ENCODE data around the gene RPL19.
A peak's percentile ranks its signal among the peaks of the same experiment; 100 is the strongest.
"Not testable (repeated sequence)": the region's sequence is repeated elsewhere in the genome, so short reads cannot be mapped to it uniquely, and the experiment has no call there.

Gene RPL19

DNA sequence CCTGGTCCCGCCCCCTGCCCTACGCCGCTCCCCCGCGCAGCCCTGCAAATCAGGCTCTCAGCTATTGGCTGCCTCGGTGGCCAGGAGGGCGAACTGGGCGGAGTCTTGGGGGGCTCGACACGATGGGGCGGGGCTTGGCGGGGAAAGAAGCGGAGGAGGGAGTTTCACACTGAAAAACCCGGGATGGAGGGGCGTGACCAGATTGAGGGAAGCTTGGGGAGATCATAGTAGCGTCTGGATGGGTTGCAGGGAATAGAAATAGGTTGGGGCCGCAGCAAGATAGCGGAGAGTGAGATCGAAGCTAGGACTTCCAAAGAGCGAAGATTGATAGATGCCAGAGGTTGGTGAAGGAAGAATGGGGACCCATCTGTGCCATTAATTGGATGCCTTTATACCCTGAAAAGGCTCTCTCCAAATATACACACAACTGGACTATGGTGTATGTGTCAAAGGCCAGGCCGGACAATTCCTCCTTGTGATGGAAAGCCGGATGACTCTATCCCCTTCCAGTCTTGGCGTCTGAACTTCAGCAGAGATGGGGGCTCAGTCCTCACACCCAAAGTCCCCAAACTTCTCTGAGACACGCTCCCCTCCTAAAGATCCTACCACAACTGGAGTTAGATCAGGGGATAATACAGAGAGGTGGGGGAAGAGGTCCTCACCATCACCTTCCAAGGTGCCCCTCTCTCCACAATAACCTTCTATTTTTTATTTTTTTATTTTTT lies 26.0 kb downstream of the RPL19 start:
- peak; percentile 91 for DNase-seq

DNA sequence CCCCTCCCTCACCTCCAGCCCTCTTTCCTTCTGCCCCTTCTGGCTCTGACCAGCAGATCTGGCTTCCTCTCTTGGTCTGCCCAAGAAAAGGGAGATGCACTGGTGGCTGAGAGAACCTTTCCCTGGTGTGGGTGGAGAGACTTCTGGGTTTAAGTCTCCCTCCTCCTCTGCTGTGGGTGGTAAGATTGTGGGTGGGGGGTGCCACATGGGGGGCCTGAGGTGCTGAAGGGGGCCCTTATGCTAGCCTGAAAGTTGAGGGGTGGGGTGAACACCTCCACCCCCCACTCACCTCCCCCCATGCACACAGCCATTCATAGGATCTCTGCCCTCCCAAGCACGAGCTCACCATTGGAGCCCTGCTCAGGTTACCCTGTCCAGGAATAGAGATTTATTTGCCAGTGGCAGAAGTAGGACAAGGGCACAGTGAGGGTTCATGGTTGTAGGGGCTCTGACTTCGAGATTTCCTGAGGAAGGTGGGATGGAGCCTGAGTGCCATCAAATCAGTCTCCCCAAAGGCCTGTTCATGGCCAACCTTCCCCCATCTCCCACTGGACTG lies 27.4 kb downstream of the RPL19 start:
- DNase-seq = no peak

DNA sequence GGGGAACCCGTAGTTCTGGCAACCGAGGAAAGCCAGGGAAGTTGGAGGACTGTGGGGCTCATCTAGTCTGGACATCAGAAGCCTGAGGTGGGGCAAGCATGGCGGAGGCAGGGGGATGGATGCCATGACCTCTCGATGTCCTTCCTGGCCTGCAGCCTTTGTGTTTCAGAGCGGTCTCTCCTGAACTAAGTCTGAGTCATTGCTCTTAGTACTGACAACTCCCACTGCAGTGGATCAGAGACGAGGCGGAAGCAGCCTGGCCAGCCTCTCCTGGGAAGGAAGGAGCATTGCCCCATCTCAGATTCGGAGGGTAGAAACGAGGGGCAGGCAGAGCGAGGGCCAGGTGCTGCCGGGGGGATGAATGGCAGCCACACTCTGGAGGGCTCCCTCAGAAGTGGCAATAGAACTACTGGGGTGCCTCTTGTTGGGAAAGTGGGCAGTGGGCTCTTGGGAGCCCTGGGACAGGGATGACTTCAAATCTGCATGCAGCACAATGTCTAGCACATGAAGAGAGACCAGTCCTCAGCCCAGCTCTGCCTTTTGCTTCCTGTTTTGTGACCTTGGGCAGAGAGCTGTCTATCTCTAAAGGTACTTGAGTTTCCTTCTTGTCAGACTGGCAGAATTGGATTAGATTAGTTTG lies 29.3 kb downstream of the RPL19 start:
- DNase-seq = no peak

DNA sequence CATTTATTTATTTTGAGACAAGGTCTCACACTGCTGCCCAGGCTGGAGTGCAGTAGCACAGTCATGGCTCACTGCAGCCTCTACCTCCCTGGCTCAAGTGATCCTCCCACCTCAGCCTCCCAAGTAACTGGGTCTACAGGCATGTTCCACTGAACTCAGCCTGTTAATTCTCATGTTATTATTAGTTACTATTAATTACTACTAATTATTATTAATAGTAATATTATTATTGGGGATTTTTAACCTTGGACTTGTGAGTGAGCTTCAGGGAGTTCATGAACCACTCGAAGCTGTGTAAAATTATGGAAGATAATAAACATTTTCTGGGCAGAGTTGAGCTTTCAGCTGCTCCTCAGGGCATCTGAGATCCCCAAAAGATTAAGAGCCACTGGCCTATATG lies 30.3 kb downstream of the RPL19 start:
- no peak for DNase-seq

DNA sequence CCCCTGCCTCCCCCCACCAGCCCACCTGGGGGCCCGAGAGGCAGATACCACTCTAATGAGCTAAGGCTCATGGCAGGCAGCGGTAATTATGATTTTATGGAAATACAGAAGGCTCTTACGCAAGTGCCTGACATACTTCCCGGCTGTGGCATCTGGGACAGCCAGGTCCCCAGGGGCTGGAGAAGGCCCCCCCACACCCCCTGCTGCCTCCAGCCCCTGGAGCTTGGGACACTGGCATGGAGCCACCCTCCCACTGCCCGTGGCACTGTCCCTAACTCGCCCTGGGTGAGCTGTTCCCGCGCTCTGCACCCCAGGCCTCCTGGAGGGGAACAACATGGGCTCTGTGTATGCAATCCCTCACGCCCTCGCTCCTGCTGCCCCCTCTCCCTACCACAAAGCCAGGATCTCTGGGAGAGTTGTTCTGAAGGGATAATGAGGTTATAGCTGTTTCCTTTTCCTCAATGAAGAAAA lies 31.0 kb downstream of the RPL19 start:
- DNase-seq = peak; percentile 55

DNA sequence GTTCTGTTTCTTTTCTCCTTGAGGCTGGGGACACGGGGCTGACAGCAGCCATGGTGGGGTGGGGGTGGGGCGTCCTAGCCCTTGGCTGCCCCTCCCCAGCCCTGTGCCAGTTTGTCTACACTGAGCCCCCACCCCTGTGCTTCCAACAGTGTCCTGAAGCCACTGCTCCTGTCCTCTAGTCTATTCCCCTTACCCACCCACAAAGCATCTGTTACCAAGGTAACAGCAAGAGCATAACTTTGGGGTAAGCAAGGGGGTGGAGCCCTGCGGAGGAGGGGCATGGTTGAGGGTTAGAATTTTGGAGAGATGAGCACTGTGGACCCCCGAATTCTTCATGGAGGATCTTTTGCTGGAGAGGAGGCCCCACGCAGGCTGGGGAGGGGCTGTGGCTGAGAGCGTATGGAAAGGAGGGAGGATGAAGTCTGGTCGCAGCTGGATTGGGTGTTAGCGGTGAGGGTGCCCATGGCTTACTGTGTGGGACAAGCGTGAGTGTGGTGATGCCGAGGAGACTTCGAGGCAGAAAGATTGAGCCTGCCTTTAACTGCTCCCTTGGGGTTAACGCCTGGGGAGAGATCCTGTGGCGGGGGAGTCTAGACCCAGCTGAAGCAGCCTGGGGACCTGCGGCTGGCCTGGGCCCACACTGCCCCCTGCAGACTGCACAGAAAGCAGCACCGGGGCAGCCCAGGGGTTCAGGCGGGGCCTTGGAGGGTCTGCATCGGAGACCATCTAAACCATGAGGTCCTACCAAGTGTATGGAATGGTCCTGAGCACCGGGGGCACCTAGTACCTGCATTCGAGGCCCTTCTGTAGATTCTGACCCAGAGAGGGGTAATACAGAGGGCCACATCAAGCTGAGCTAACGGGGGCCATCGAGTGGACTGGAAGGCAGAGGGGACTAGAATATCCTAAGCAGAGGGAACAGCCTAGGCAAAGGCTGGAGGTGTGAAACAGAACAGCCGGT lies 31.8 kb downstream of the RPL19 start:
- DNase-seq = peak; percentile 70

DNA sequence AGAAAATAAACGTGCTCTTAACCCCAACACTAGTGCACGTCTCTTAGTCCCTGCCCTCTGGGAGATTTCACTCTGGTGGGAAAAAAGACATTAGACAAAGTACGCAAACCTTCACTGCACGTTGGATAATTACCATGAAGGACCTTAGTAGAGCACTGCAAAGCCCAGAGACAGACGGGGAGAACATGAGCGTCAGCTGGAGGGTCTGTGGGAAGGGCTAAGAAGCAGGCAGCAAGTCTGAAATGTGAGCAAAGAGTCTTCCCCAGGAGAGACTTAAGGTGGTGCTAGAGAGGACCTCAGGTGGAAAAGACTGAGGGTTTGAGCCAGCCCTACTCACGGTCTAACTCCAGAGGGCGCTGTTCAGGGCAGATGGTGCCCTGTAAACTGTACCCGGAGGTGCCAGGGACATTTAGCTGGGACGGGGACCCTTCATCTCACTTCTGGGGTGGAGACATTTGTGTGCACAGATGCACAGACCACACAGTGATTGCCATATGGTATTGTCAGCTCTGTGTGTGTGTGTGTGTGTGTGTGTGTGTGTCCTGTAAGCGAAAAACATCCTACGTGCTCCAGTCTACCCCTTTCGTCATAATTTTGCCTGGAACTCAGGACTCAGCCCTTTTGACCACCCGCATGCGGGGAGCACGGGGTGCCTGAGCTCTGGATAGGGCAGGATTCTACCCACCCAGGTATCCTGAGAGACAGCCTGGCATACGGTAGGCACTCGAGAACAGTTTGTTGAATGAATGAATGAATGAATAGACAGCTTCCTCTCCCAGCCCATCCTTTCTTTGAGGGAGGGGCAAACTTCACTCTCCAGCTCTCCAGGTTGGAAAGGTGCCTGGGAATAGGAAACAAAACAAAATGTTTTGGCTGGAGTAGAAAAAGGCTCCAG lies 35.7 kb downstream of the RPL19 start:
- peak; percentile 100 for DNase-seq

DNA sequence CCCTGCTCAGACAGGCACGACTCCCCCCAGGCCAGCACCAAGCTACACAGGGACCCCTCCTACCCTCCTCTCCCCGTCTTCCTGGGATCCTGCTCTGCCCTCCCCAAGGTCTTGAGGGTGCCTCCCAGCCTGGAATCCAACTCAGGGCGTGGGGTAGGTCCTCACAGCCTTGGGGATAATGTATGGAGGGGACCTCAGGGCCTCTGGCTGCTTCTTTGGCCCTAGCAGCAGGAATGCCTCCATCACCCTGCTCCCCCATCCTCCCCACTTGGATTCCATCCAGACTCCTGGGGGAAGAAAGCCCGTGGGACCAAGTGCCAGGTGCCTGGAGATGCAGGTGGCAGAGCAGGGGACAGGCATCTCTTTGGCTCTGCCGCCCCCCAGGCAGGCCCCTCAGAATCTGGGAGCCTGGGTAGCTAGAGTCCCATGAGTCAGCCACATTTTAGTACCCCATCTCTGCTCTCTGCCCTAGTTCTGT lies 36.4 kb downstream of the RPL19 start:
- DNase-seq = peak; percentile 78

DNA sequence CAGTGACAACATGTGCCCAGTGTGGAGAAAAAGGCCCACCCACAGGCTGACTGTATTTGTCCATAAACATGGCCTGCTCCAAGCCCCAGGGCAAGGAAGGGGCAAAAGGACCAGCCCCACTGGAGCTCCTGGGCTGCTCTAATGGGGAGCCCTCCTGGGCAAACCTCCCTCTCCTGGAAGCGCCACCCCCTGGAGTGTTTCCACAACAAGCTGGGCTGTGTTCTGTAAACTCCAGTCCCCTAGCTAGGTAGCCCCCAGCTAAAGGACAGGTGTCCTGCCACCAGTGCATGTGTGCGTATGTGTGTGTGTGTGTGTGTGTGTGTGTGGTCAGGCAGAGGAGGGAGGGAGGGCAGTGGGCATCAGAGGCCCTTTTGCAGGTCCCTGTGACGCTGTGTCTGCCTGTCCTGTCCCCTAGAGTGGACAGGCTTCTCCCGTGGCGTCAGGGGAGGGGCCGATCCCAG lies 36.9 kb downstream of the RPL19 start:
- DNase-seq = no peak

DNA sequence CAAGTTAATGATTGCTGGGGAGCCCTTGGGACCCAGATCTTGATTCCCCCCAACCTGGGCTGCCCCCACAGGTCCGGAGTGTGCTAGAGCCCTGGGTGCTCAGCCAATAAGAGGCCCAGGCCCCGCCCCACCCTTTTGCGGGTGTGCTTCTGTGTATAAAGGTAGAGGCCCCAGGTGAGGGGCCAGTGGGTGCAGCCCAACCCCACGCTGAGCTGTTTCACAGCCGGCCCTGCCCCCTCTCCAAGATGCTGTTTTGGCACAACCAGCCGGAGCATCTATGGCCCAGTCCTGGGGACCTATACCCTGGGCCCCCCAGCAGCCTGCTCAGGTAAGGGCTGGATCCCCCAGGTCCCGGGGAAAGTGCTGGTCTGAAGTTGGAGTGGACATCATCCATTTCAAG lies 37.5 kb downstream of the RPL19 start:
- no peak for DNase-seq

DNA sequence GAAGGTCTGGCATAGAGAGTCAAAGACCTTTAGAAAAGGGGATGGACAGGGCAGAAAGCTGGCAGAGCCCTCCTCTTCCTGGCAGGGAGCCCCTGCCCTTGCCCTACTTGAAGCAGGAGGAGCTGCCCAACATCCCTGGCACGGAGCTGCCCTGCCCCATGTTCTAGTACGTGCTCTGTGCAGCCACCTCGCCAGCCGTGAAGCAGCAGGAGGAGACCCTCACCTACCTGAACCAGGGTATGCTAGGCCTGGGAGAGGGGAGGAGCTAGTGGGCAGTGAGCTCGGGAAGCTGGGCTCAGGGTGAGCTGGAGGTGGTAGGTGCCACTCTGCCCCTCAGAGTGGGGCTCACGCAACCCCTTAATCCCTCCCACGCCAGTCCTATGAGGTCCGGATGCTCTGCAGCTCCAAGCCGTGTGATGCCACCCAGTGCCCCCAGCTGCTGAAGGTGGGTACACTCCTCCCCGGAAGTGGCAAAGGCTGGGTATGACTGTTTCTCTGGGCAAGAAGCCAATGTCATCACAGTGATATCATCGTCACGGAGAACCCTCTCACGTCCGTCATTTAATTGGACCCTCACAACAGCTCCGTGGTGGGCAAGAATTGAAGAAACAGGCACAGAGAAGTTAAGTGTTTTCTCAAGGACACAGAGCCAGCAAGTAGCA lies 38.4 kb downstream of the RPL19 start:
- DNase-seq = peak; percentile 13

DNA sequence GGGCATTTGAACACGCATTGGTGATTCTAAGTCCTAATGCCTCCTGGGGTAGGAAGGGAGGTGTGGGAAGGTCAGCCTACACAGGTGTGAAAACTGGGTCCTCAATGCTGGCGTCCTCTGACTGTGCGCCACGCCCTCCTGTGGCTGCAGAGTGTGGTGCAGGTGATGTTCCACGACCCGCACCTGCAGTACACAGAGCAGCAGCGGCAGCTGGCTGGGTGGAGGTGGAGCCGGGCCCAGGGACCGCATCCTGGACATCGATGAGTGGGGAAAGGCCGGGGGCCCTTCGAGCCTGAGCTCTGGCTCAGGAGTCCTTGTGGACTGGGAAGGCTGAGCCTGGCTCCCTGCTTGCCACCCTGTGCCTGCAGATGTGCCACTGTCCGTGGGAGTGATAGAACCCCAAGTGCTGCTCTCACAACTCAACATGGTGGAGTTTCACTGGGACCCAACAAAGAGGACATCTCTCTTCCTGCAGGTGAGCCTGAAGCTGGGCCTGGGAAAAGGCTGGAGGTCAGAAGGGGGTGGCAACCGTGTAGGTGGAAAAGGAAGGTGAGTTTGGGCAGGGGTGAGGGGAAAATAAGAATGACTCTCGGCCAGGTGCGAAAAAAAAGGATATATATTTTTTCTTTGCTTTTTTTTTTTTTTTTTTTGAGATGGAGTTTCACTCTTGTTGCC lies 39.7 kb downstream of the RPL19 start:
- DNase-seq = peak; percentile 49

DNA sequence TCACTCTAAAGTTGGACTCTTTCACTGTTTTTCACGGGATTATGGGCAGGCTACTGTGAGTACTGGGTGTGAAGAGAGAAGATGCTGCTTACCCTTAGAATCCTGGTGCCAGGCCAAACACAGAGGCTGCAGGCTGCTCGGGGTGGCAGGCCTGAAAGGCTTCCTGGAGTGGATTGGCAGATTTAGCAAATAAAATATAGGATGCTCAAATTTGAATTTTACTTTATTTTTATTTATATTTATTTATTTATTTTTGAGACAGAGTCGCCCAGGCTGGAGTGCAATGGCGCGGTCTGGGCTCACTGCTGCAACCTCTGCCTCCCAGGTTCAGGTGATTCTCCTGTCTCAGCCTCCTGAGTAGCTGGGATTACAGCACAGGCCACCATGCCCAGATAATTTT lies 40.5 kb downstream of the RPL19 start:
- no peak for DNase-seq

DNA sequence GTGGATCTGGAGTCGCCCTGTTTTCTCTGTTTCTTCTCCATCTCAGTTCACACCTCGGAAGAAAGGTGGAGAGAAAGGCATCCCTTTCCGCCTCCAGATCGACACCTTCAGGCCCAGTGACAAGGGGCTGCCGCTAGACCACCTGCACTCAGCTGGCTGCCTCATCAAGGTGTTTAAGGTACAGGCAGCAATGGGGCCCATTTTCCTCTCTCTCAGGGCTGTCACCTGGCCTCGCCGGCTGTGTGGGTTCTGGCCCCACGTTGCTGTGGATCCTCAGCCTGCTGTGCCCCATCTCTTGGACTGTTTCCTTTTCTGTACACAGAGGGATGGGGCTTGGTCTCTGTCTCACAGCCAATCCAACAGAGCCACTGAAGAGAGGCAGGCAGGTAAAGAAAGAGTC lies 43.1 kb downstream of the RPL19 start:
- no peak for DNase-seq

DNA sequence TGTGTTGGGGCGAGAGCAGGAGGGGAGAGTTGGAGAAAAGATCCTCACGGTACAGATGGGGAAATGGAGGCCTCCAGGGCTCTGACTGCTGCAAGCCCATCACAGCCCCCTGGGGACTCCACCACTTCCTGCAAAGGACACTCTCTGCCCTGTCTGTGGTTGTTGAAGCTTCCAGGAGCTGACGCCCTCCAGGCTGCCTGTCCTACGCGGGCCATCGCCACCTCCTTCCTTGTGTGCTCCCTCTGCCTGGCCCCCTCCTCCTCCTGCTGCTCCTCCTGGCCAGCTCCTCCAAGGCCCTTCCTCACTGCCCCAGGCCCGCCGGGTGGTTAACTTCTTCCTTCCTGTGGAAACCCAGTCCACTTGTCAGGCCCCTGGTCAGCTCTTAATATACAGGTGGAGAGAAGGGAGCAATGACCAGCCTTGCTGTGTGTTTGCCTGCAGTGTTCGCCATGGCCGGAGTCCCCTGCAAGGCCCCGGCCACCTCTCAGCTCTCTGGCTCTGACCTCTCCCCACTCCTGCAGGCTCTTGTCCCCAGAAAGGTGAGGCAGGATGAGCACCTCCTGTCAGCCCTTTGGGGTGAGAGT lies 44.0 kb downstream of the RPL19 start:
- DNase-seq = peak; percentile 30

DNA sequence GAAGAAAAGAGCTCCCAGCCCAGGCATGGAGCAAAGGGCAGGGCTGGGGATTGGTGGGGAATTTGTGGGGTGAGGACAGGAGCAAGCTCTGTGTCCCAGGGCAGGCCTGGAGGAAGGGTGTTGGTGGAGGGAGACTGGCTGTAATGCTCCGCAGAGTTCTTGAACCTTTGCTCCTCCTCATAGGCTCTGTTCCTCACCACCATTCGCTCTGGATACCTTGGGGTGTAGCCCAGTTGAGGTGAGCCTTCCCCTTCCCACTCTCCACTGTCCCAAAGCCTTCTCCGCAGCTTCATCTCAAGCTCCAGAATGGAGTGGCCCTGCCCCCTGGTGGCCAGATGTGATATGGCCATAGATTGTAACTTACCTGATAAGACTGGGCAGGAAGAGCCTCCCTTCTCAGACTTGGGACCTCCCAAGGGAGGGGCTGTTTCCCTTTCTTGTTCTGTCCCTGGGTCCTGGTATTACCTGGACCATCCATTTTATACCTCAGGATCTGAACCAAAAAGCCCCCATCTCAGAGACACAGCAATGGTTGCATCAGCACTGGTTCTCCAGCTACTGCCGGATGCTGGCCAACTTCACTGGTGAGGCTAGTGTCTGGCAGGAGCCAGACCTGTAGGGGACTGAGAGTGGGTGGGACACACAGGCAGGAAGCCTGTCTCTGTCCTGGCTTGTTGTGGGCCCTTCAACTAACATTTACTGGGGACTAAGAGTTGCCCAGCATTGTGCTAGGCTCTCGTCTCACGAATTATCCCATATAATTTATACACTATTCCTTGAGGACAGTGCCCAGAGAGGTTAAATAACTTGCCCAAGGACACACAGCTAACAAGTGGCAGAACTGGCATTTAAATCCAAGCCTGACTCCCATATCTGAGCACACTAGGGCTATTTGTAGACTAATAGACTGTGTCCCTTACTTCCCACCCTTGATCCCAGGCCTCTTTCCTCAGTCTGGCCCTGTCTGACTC lies 44.8 kb downstream of the RPL19 start:
- DNase-seq = peak; percentile 83

DNA sequence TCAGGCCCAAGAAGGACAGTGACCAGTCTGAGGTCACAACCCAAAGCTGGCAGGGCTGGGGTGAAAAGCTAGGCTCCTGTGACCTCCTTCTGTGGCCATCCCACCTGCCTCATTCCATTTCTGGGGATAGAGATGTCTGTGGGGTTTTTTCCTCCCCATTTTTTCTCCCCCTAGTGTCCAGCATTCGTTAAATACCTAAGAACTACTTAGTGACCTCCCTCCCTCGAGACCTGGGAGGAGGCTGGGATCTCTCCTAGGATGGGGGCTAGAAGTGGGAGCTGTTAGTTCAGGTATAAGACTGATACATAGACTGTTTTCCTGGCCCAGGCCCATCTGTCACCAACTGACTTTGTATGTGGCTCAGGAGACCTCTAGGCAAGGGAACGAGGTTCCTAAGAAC lies 46.2 kb downstream of the RPL19 start:
- no peak for DNase-seq

DNA sequence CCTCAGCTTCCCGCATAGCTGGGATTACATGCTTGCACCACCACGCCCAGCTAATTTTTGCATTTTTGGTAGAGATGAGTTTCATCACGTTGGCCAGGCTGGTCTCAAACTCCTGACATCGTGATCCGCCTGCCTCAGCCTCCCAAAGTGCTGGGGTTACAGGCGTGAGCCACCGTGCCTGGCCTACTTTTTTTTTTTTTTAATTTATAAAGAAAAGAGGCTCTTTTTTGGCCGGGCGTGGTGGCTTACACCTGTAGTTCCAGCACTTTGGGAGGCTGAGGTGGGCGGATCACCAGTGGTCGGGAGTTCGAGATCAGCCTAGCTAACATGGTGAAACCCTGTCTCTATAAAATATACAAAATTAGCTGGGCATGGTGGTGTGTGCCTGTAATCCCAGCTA lies 50.0 kb downstream of the RPL19 start:
- not testable (repeated sequence) for DNase-seq

DNA sequence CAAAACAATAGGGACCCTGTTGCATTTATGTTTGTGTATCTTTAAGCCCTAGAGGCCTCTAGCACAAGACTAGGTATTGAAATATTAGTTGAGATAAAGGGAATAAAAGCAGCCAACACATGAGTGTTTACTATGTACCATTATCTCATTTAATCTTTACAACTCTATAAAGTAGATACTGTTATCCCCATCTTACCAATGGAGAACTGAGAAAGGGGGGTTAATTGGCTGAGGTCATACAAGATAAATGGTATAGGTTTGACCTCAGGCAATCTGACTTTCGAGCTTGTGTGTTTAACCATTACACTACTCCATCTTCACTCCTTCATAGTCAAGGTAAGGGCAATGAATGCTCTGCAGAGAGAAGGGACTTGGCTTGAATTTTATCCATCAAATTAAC lies 51.9 kb downstream of the RPL19 start:
- no peak for DNase-seq
